A673 (cell line): Measurements from ENCODE around the gene OTC.

Source experiments
- EZH2 ChIP-seq: fragments of 200-600 bp; sonication (generic); IDR thresholded peaks from 2 replicates; pipeline ENCODE4 v1.6.1; 2017; ENCODE audit warnings: borderline replicate concordance, low read depth, mild to moderate bottlenecking, mixed read lengths, antibody characterized with exemption, low read length; ENCODE audit not compliant: poor library complexity, severe bottlenecking
- TF ChIP-seq, protein P1 (sequence below): fragments of 300-800, 200-600 bp; sonication (generic); conservative IDR thresholded peaks from 2 replicates; pipeline ENCODE4 v1.5.1; 2017; ENCODE audit warnings: low read depth, mild to moderate bottlenecking, antibody characterized with exemption, low read length, moderate library complexity, mixed read lengths

DNA sequence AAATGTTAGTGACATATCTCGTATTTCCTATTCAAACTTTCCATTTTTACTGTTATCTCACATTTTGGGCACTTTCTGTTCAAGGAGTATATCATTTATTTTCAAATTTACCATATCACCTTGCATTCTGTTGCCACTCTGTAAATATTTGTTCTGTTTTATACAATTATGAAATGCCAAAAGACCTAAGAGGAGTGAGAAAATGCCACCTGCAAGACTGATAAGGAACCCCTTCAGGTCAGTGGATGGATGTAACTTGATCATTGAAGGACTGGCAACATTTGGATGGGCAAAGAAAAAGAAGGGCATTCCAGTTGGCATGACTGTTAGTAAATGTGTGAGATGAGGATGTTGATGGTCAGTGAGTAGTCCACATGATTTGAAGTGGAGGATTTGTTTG, 79.1 kb downstream of the OTC start:
- TF ChIP-seq, protein P1, sequence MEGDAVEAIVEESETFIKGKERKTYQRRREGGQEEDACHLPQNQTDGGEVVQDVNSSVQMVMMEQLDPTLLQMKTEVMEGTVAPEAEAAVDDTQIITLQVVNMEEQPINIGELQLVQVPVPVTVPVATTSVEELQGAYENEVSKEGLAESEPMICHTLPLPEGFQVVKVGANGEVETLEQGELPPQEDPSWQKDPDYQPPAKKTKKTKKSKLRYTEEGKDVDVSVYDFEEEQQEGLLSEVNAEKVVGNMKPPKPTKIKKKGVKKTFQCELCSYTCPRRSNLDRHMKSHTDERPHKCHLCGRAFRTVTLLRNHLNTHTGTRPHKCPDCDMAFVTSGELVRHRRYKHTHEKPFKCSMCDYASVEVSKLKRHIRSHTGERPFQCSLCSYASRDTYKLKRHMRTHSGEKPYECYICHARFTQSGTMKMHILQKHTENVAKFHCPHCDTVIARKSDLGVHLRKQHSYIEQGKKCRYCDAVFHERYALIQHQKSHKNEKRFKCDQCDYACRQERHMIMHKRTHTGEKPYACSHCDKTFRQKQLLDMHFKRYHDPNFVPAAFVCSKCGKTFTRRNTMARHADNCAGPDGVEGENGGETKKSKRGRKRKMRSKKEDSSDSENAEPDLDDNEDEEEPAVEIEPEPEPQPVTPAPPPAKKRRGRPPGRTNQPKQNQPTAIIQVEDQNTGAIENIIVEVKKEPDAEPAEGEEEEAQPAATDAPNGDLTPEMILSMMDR = no peak
- no peak for TF ChIP-seq EZH2
